ENCODE measurements around the gene MDM1.
A peak's percentile ranks its signal among the peaks of the same experiment; 100 is the strongest.

Gene MDM1

DNA sequence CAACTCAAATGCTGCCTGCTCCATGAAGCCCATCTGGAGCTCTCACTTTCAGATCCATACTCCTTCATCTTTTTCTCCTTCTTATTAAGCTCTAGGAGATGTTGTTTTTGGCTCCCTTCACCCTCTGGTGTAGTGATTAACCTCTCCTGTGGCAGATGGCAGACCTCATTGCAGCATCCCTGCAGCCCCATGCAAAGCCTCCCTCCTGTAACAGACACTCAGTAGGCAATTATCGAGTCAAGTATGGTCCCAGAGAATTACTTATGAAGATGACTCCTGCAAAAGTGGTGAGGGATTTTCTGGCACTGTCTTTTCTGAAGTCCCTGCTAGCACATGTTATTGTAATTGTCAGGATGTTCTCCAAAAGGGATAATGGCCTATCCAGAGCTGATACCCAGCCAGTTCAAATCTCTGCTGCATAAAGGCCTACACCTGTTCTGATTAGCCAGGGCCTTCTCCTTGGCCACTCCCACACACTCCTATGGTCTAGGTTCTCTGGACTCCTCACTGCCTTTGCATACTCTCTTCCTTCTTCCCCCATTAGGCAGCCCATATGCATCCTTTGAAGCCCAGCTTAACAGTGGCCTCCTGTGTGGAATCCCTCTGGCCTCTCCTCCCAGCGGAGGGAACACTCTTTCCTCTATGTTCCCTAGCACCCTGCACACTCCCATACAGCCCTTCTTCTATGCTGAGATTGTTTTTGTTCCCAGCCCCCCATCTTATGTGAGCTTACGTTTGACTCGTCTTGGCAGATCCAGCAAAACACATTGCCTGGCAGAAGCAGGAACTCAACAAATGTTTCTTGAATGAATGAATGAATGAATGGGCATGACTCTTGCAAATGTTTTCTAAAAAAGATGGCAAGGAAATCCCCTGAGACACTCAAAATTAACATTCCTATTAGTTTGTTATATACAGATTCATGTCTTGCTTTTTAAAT is 43.9 kb upstream of the MDM1 start:
- TF ChIP-seq, protein P1, sequence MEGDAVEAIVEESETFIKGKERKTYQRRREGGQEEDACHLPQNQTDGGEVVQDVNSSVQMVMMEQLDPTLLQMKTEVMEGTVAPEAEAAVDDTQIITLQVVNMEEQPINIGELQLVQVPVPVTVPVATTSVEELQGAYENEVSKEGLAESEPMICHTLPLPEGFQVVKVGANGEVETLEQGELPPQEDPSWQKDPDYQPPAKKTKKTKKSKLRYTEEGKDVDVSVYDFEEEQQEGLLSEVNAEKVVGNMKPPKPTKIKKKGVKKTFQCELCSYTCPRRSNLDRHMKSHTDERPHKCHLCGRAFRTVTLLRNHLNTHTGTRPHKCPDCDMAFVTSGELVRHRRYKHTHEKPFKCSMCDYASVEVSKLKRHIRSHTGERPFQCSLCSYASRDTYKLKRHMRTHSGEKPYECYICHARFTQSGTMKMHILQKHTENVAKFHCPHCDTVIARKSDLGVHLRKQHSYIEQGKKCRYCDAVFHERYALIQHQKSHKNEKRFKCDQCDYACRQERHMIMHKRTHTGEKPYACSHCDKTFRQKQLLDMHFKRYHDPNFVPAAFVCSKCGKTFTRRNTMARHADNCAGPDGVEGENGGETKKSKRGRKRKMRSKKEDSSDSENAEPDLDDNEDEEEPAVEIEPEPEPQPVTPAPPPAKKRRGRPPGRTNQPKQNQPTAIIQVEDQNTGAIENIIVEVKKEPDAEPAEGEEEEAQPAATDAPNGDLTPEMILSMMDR (IDR thresholded peaks at IDR 0.05; ENCODE audit: extremely low read depth, insufficient read depth, missing control alignments), result no peak
- in situ Hi-C loops (cut with MboI; ENCODE audit: low pct_unique_long_range_greater_than_20kb, low sequenced_read_pairs, unreplicated experiment), result no loop called here
- no peak for DNase-seq (ENCODE audit: low spot score)

DNA sequence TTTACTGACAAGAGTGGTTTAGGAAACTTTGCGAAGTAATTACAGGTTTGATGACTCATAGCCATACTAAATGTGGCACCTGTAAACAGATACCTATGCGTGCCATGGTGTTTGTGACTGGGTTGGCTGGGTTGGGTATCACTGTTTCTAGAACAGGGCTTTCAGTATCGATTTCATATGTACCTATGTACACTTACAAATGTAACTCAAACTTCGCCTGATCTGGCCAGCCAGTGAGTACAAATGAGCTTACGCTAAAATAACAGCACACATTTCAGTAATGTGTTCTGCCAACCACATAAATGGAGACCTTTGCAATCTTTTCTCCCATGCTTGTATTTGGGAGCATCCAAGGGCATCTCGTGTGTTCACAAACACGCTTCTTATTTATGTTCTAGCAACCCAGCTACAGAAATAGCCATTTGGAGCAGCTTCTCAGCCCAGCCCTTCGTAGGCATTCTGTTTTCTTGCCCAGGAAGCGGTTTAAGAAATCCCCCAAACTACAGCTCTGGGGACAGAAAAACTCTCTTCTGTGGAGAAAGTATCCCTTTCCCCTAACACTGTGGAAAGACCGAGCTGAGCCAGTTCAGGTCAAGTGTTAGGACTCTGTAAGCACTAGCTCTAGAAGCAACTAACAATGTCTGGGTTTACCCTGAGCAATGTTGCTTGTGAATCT is 42.3 kb upstream of the MDM1 start:
- TF ChIP-seq, protein P1 (IDR thresholded peaks at IDR 0.05; ENCODE audit: extremely low read depth, insufficient read depth, missing control alignments), result no peak
- DNase-seq (ENCODE audit: low spot score), result peak; percentile 67
- in situ Hi-C loops (cut with MboI; ENCODE audit: low pct_unique_long_range_greater_than_20kb, low sequenced_read_pairs, unreplicated experiment), result loop anchor here (25.0 kb wide), 1 partner anchor 238 kb away; the partner anchor contains the start of gene RAP1B

DNA sequence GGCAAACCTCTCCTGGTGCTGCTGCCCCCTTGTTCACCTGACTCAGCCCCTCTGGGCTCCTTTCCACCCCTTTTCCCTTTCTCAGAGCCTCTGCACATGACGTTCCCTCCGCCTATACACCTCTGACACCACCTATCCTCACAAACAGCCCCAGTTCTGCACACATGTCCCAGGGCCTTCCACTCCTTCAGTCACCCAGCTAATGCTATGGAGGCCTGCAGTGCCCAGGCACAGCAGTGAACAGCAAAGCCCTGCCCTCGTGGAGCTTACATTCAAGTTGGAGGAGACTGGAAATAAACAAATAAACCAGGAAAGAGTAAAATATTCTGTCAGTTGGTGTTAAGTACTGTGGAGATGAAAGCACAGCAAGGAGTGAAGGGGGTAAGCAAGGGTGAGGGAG is 38.5 kb upstream of the MDM1 start:
- in situ Hi-C loops (cut with MboI; ENCODE audit: low pct_unique_long_range_greater_than_20kb, low sequenced_read_pairs, unreplicated experiment), result loop anchor here (25.0 kb wide), 1 partner anchor 242 kb away; the partner anchor contains the start of gene RAP1B
- DNase-seq (ENCODE audit: low spot score), result no peak
- TF ChIP-seq, protein P1 (IDR thresholded peaks at IDR 0.05; ENCODE audit: extremely low read depth, insufficient read depth, missing control alignments), result no peak

DNA sequence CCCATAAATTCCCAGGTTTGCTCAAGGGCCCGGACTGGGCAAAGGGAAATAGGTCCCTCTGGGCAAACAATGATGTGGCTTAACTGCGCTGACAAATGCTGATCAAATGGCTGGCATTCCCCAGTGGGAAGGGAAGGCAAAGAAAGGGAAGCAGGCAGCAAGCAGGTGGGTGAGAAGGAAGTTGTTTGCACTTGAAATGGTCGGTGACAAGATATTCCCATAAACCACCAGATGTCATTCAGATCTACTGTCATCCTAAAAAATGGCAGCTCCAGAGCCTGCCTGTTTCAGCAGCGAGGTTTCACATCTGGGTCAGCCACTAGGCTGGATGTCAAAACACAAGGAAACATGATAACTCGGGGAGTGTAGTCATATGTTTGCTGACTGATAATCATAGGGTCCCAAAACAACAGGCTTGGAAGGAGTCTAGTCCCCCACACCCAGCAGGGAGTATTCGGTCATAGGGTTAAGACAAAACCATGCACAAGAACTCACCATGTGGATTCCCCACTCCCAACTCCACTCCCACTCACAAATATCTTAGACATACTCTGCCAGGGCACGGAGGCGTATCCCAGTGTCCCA is 37.9 kb upstream of the MDM1 start:
- in situ Hi-C loops (cut with MboI; ENCODE audit: low pct_unique_long_range_greater_than_20kb, low sequenced_read_pairs, unreplicated experiment), result loop anchor here (25.0 kb wide), 1 partner anchor 242 kb away; the partner anchor contains the start of gene RAP1B
- TF ChIP-seq, protein P1 (IDR thresholded peaks at IDR 0.05; ENCODE audit: extremely low read depth, insufficient read depth, missing control alignments), result no peak

DNA sequence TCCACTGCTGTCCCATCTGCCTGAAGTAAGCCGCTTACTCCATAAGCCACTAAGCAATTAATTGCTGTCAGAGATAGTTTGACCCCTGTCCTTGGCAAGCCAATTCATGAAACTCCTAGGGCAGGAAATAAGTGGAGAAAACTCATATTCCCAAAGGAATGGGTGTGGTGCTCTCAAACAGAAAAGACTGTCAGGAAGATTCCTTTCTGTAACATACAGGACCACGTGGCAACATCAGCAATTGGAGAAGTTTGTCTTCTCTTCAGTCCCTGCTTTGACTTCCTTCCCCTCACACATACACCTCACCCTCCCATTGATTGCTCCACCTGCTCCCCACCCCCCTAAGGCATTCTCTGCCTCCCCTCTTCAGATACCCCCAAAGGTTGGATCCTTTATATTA is 36.2 kb upstream of the MDM1 start:
- DNase-seq (ENCODE audit: low spot score), result no peak
- in situ Hi-C loops (cut with MboI; ENCODE audit: low pct_unique_long_range_greater_than_20kb, low sequenced_read_pairs, unreplicated experiment), result loop anchor here (25.0 kb wide), 1 partner anchor 244 kb away; the partner anchor contains the start of gene RAP1B
- TF ChIP-seq, protein P1 (IDR thresholded peaks at IDR 0.05; ENCODE audit: extremely low read depth, insufficient read depth, missing control alignments), result no peak

More for the DNA sequence above, 37.9 kb upstream of the MDM1 start:
- no peak for DNase-seq (ENCODE audit: low spot score)

DNA sequence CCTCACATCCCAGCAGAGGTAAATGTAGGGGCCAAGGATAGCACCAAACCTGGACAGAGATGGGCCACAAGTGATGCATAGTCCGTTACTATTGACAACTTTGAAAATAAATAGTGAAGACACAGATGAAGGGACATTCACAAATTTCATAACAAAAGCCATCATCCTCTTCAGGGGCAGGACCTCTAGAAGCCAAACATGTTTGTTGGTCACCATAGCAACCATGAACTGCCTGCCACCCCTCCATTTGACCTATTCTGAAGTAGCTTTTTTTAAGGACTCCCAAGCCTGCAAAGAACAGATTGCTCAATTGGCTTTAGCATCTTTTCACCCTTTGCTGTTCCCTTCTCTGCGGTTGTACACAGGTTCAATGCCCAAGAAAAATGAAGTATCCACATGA is 35.7 kb upstream of the MDM1 start:
- DNase-seq (ENCODE audit: low spot score), result no peak
- TF ChIP-seq, protein P1 (IDR thresholded peaks at IDR 0.05; ENCODE audit: extremely low read depth, insufficient read depth, missing control alignments), result no peak
- in situ Hi-C loops (cut with MboI; ENCODE audit: low pct_unique_long_range_greater_than_20kb, low sequenced_read_pairs, unreplicated experiment), result loop anchor here (25.0 kb wide), 1 partner anchor 244 kb away; the partner anchor contains the start of gene RAP1B
